HEK293 (cell line): ENCODE measurements around the gene ANKAR.

Experiments
- CTCF ChIA-PET: fragments of 350-600 bp; formaldehyde crosslinking; extraction: SDS; loops from one replicate; lab custom pipeline; 2021; ENCODE audit warnings: antibody characterized with exemption; lab: Yijun Ruan, JAX
- POLR2A ChIA-PET: fragments of 300-600 bp; formaldehyde crosslinking; extraction: SDS; loops from one replicate; lab custom pipeline; 2020; ENCODE audit warnings: antibody characterized with exemption, inconsistent platforms; lab: Yijun Ruan, JAX
- H3K27ac ChIP-seq: fragments of 200-500 bp; sonication (Bioruptor generic); 2 replicates; pipeline ENCODE4 v1.5.1; 2014; ENCODE audit warnings: low read depth, low read length, control low read depth, inconsistent platforms; ENCODE audit errors: extremely low read depth
- H3K36me3 ChIP-seq, 2 experiments: fragments of 200-500 bp in 1 of 2; sonication (Bioruptor generic) in 1 of 2; 1 replicate in 1 of 2; 2 replicates in 1 of 2; pipeline ENCODE4 v1.5.1; 2014 to 2017; ENCODE audit warnings: inconsistent platforms in 2 of 2, low read length in 2 of 2; ENCODE audit not compliant: control insufficient read depth in 2 of 2, insufficient read depth in 1 of 2
- H3K4me1 ChIP-seq: fragments of 200-500 bp; sonication (Bioruptor generic); 2 replicates; pipeline ENCODE4 v1.5.1; 2014; ENCODE audit warnings: mild to moderate bottlenecking, low read length, inconsistent platforms; ENCODE audit not compliant: control insufficient read depth, insufficient read depth
- H3K4me3 ChIP-seq: 2 replicates; pipeline ENCODE4 v1.5.1; 2011; ENCODE audit warnings: low read depth, mild to moderate bottlenecking, control low read depth, low read length, moderate library complexity
- H3K9me3 ChIP-seq: fragments of 200-500 bp; sonication (Bioruptor generic); 2 replicates; pipeline ENCODE4 v1.5.1; 2014; ENCODE audit warnings: low read depth, low read length, inconsistent platforms; ENCODE audit not compliant: control insufficient read depth, insufficient read depth
- EGR2 ChIP-seq: fragments of 450-650 bp; formaldehyde crosslinking; IDR thresholded peaks from 2 replicates; pipeline ENCODE4 v1.5.1; 2016; ENCODE audit warnings: low read depth, missing biosample characterization, missing genetic modification characterization
- ELK4 ChIP-seq: IDR thresholded peaks from 2 replicates; pipeline ENCODE4 v1.6.1; 2011; ENCODE audit warnings: mild to moderate bottlenecking, low read depth, low read length, borderline replicate concordance
- GLIS1 ChIP-seq: fragments of 450-650 bp; formaldehyde crosslinking; IDR thresholded peaks from 2 replicates; pipeline ENCODE4 v1.5.1; 2016; ENCODE audit warnings: missing biosample characterization, missing genetic modification characterization
- MZF1 ChIP-seq: fragments of 450-650 bp; formaldehyde crosslinking; IDR thresholded peaks from 2 replicates; pipeline ENCODE4 v1.5.1; 2017; ENCODE audit warnings: missing biosample characterization, missing genetic modification characterization, borderline replicate concordance
- PATZ1 ChIP-seq: fragments of 450-650 bp; formaldehyde crosslinking; IDR thresholded peaks from 2 replicates; pipeline ENCODE4 v1.5.1; 2016; ENCODE audit warnings: missing biosample characterization, missing genetic modification characterization
- TCF7L2 ChIP-seq: IDR thresholded peaks from 2 replicates; pipeline ENCODE4 v1.6.1; 2011; ENCODE audit warnings: low read depth, mild to moderate bottlenecking, inconsistent platforms, low read length, moderate library complexity, borderline replicate concordance
- YY1 ChIP-seq: fragments of 450-650 bp; formaldehyde crosslinking; IDR thresholded peaks from 2 replicates; pipeline ENCODE4 v1.5.1; 2018; ENCODE audit warnings: missing biosample characterization, missing genetic modification characterization
- ZBTB17 ChIP-seq: fragments of 450-650 bp; formaldehyde crosslinking; IDR thresholded peaks from 2 replicates; pipeline ENCODE4 v1.5.1; 2016; ENCODE audit warnings: missing biosample characterization, missing genetic modification characterization
- ZFP69B ChIP-seq: fragments of 450-650 bp; formaldehyde crosslinking; IDR thresholded peaks from 2 replicates; pipeline ENCODE4 v1.5.1; 2016; ENCODE audit warnings: missing biosample characterization, missing genetic modification characterization
- ZNF18 ChIP-seq: fragments of 450-650 bp; formaldehyde crosslinking; IDR thresholded peaks from 2 replicates; pipeline ENCODE4 v1.5.1; 2016; ENCODE audit warnings: missing biosample characterization, missing genetic modification characterization
- ZNF266 ChIP-seq: fragments of 450-650 bp; formaldehyde crosslinking; IDR thresholded peaks from 2 replicates; pipeline ENCODE4 v1.5.1; 2016; ENCODE audit warnings: missing biosample characterization, missing genetic modification characterization, low read depth
- ZNF366 ChIP-seq: fragments of 450-650 bp; formaldehyde crosslinking; conservative IDR thresholded peaks from 2 replicates; pipeline ENCODE4 v1.5.1; 2016; ENCODE audit warnings: missing biosample characterization, missing genetic modification characterization
- ZNF404 ChIP-seq: fragments of 450-650 bp; formaldehyde crosslinking; IDR thresholded peaks from 2 replicates; pipeline ENCODE4 v1.5.1; 2017; ENCODE audit warnings: missing biosample characterization, missing genetic modification characterization
- ZNF600 ChIP-seq: fragments of 450-650 bp; formaldehyde crosslinking; IDR thresholded peaks from 2 replicates; pipeline ENCODE4 v1.5.1; 2016; ENCODE audit warnings: missing biosample characterization, missing genetic modification characterization
- ZNF664 ChIP-seq: fragments of 450-650 bp; formaldehyde crosslinking; IDR thresholded peaks from 2 replicates; pipeline ENCODE4 v1.5.1; 2016; ENCODE audit warnings: missing biosample characterization, missing genetic modification characterization
- ZNF670 ChIP-seq: fragments of 450-650 bp; formaldehyde crosslinking; IDR thresholded peaks from 2 replicates; pipeline ENCODE4 v1.5.1; 2016; ENCODE audit warnings: missing biosample characterization, missing genetic modification characterization, low read depth
- ZNF76 ChIP-seq: fragments of 450-650 bp; formaldehyde crosslinking; IDR thresholded peaks from 2 replicates; pipeline ENCODE4; 2016; ENCODE audit warnings: low read depth, missing biosample characterization, missing genetic modification characterization, borderline replicate concordance
- ZNF776 ChIP-seq: fragments of 450-650 bp; formaldehyde crosslinking; IDR thresholded peaks from 2 replicates; pipeline ENCODE4 v1.5.0; 2017; ENCODE audit warnings: missing biosample characterization, missing genetic modification characterization, borderline replicate concordance
- ZSCAN4 ChIP-seq: fragments of 450-650 bp; formaldehyde crosslinking; IDR thresholded peaks from 2 replicates; pipeline ENCODE4 v1.5.1; 2017; ENCODE audit warnings: missing biosample characterization, missing genetic modification characterization
- TF ChIP-seq, protein P1 (sequence below): fragments of 450-650 bp; formaldehyde crosslinking; IDR thresholded peaks from 2 replicates; pipeline ENCODE4 v1.5.1; 2016; ENCODE audit warnings: missing biosample characterization, missing genetic modification characterization
- TF ChIP-seq, protein P2 (sequence below): fragments of 450-650 bp; formaldehyde crosslinking; IDR thresholded peaks from 2 replicates; pipeline ENCODE4 v1.5.1; 2016; ENCODE audit warnings: missing biosample characterization, missing genetic modification characterization

ANKAR gene

DNA sequence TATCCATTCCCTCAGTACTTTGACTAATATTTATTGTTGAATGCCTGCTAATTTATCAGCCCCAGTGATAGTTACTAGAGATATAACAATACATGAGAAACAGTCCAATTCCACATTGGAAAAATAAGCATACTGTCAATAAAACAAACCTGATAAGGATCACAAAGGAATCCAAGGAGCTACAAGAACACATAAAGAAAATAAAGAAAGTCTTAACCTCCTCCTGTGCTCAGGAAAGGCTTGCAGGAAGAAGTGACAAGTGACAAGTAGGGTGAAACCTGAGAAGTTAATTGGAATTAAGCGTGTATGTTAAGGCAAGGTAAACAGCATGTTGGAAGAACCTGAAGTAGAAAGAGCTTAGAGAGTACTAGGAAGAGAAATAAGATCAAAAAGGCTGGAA, 33.5 kb upstream of the ANKAR start (continued):
- no peak for TF ChIP-seq EGR2 (tag by site-specific recombination)
- TF ChIP-seq GLIS1, result no peak
- no peak for TF ChIP-seq PATZ1 (tag by site-specific recombination)
- TF ChIP-seq ZNF404 (tag by site-specific recombination), result no peak

- TF ChIP-seq YY1 (no peak), ZBTB17 (no peak), ZNF18 (tag by site-specific recombination) (no peak), ZSCAN4 (tag by site-specific recombination) (no peak), ZFP69B (tag by site-specific recombination) (no peak), MZF1 (no peak), ZNF776 (tag by site-specific recombination) (no peak)
- CTCF ChIA-PET, result interaction anchor here (0.5 kb wide), 1 partner anchor 35 kb away, joined by 3 read pairs; no protein-coding TSS in a partner anchor
- H3K27ac ChIP-seq, result no peak overlapping the region
Measured at GRCh38 chr2:189641590-189641989, 32.9 kb upstream of the ANKAR start.

DNA sequence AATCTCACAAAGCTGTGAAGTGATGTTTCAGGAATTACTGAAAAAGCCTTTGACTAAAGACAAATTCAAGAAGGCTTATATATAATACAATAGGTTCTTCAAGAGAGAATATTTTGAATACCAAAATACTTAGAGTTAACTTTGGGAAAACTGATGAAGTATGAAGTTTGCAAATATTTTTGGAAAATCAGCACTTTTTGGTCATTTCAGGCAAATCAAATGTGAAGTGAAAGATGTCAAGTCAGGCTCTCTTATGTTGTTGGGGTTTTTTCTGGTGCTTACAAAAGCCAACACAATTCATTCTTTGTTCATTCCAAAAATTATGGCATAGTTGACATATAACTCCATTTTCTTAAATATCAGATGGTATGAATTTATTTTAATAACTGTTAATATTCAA, 27.9 kb upstream of the ANKAR start:
- H3K4me1 ChIP-seq, result 0 out of 2 replicates have a peak, but pooled peaks cover under 1% of the 10 kb centered on the region
- no peaks in the 10 kb centered on the region for H3K9me3 ChIP-seq
- no peak overlapping the region for H3K4me3 ChIP-seq
- POLR2A ChIA-PET, result no interaction called here
- H3K27ac ChIP-seq, result no peak overlapping the region
- no peaks in the 10 kb centered on the region for H3K36me3 ChIP-seq
- CTCF ChIA-PET, result interaction anchor here (1.6 kb wide), 1 partner anchor 14 kb away, joined by 3 read pairs; the partner anchor contains the start of gene ASNSD1
- TF ChIP-seq ZNF600 (tag by site-specific recombination), result no peak
- TF ChIP-seq, protein P1, sequence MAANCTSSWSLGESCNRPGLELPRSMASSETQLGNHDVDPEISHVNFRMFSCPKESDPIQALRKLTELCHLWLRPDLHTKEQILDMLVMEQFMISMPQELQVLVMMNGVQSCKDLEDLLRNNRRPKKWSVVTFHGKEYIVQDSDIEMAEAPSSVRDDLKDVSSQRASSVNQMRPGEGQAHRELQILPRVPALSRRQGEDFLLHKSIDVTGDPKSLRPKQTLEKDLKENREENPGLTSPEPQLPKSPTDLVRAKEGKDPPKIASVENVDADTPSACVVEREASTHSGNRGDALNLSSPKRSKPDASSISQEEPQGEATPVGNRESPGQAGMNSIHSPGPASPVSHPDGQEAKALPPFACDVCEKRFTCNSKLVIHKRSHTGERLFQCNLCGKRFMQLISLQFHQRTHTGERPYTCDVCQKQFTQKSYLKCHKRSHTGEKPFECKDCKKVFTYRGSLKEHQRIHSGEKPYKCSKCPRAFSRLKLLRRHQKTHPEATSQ (tag by site-specific recombination), result no peak
- TF ChIP-seq ELK4, result no peak
- TF ChIP-seq, protein P2, sequence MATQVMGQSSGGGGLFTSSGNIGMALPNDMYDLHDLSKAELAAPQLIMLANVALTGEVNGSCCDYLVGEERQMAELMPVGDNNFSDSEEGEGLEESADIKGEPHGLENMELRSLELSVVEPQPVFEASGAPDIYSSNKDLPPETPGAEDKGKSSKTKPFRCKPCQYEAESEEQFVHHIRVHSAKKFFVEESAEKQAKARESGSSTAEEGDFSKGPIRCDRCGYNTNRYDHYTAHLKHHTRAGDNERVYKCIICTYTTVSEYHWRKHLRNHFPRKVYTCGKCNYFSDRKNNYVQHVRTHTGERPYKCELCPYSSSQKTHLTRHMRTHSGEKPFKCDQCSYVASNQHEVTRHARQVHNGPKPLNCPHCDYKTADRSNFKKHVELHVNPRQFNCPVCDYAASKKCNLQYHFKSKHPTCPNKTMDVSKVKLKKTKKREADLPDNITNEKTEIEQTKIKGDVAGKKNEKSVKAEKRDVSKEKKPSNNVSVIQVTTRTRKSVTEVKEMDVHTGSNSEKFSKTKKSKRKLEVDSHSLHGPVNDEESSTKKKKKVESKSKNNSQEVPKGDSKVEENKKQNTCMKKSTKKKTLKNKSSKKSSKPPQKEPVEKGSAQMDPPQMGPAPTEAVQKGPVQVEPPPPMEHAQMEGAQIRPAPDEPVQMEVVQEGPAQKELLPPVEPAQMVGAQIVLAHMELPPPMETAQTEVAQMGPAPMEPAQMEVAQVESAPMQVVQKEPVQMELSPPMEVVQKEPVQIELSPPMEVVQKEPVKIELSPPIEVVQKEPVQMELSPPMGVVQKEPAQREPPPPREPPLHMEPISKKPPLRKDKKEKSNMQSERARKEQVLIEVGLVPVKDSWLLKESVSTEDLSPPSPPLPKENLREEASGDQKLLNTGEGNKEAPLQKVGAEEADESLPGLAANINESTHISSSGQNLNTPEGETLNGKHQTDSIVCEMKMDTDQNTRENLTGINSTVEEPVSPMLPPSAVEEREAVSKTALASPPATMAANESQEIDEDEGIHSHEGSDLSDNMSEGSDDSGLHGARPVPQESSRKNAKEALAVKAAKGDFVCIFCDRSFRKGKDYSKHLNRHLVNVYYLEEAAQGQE (tag by site-specific recombination), result no peak
- TF ChIP-seq ZNF366 (tag by site-specific recombination), result no peak
- no peak for TF ChIP-seq TCF7L2
- no peak for TF ChIP-seq ZNF670 (tag by site-specific recombination)
- TF ChIP-seq ZNF266 (tag by site-specific recombination), result no peak
- TF ChIP-seq ZNF76, result no peak
- TF ChIP-seq ZNF664 (tag by site-specific recombination), result no peak

More at GRCh38 chr2:189641590-189641989, 32.9 kb upstream of the ANKAR start:
- H3K9me3 ChIP-seq, result no peaks in the 10 kb centered on the region
- no peak overlapping the region for H3K4me3 ChIP-seq
- H3K36me3 ChIP-seq, result no peaks in the 10 kb centered on the region
- H3K4me1 ChIP-seq, result peaks cover 25% of the 10 kb centered on the region
- POLR2A ChIA-PET, result interaction anchor here (1.0 kb wide), 1 partner anchor 9 kb away, joined by 3 read pairs; no protein-coding TSS in a partner anchor
